Suppressor macrophage (primary cell): ENCODE results near the gene TFAM.
A peak's percentile ranks its signal among the peaks of the same experiment; 100 is the strongest.

ENCODE experiments used
- DNase-seq, 4 experiments: peaks; one replicate each; pipeline ENCODE4 v3.0.0-alpha.2; 2020 to 2022

Gene TFAM

DNA sequence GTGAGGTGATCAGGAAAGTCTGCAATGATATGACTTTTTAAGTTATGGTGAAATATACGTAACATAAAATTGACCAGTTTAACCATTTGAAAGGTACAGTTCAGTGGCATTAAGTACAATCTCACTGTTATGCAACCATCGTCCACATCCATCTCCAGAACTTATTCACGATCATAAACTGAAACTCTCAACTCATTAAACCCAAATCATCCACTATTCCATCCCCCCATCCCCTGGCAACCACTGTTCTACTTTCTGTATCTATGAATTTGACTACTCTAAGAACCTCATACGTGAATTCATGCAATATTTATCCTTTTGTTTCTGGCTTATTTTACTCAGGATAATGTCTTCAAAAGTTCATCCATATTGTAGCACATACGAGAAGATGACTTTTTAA is 48.4 kb downstream of the TFAM start:
- DNase-seq = no peak

- DNase-seq = peak in 3 of 4 experiments; percentile 9 to 63 (median 40)
These were observed 50.2 kb downstream of the TFAM start for GRCh38 chr10:58435297-58435985.

DNA sequence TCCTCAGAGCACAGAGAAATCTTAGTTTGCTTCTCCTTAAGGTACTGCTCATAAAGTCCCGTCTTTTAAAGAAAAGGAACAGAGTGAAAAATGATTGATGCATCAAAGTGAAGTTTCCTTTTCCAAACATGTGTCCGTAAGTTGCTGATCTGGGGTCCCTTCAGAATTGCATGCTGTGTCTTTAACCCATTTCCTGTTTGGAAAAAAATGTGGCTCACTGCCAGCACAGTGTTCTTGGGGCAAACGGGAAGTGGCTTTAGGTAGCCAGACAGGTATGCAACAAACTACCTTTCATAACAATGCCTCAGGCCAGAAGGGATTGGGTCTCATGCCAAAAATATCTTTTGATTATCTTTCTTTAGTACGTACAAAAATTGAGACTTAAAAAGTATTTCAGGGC is 50.9 kb downstream of the TFAM start:
- DNase-seq = no peak

GRCh38 chr10:58438340-58438871 is 53.2 kb downstream of the TFAM start:
- no peak for DNase-seq

DNA sequence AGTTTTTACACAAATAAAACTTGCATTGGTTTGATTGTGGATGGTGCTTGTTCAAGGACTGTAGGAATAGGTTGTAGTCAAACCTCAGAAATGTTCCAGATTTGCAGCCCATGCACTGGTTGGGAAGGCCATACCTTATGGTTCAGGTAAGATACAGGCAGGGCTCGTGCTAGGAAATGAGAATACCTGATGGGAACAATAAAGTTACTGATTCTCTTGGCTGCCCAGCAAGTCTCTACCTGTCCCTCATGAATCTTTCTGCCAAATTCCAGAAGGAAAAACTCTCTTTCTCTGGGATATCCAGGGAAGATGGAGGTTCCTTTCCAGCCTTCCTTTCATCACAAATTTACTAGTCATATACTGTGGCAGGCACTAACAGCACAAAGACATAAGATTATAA is 53.8 kb downstream of the TFAM start:
- DNase-seq = no peak

GRCh38 chr10:58439632-58440364 is 54.6 kb downstream of the TFAM start:
- DNase-seq = no peak

DNA sequence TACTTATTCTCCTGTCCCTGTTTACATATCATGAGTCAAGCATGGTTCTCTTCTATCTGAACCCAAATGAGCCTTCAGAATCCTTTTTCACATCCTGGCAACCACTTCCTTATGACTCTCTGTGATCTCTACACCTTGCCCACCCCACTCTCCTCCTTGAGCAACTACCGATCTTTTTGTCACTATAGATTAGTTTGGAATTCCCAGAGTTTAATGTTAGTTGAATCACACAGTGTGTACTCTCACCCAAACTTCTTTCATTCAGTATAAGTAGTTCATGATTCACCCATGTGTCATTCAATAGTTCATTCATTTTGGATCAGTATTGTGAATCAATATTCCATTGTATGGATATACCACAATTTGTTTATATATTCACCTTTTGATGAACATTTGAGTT is 55.3 kb downstream of the TFAM start:
- DNase-seq = no peak

DNA sequence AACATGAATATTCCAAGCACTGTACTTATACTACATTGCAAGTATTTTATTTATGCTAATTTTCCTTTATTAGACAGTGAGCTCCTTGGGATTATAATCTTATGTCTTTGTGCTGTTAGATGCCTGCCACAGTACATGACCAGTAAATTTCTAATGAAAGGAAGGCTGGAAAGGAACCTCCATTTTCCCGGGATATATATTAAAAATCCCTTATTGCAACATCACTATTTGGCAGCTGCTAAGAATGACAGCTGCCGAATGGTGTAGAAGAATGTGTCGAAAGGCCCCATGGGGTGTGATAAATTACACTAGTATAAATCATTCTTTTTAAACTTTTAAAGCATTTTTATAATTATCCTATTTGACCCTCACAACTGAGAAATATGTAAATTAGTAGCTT is 59.1 kb downstream of the TFAM start:
- no peak for DNase-seq

- no peak for DNase-seq
These were observed 59.7 kb downstream of the TFAM start for GRCh38 chr10:58444876-58445275.

GRCh38 chr10:58448121-58448935 is 63.1 kb downstream of the TFAM start:
- no peak for DNase-seq
